Activated CD8-positive, alpha-beta memory T cell treated with anti-CD3 and anti-CD28 coated beads, Interleukin-2, amount 50 U/mL, for 4 hours (primary cell): ENCODE results near the gene MFAP5.

Experiments
- DNase-seq: peaks from one replicate; pipeline ENCODE4 v3.0.0-alpha.2; 2020

MFAP5 gene

GRCh38 chr12:8662593-8662992 is at the start of gene MFAP5:
TSS of gene MFAP5 (minus strand) at chr12:8662826. CDS start at chr12:8662104, 722 bp downstream.
- DNase-seq: no peak

- no peak for DNase-seq
Measured at GRCh38 chr12:8709124-8709830, 46.7 kb upstream of the MFAP5 start.

- DNase-seq: no peak
Measured at GRCh38 chr12:8702159-8702558, 39.5 kb upstream of the MFAP5 start.

GRCh38 chr12:8701046-8701660 is 38.5 kb upstream of the MFAP5 start:
- DNase-seq: no peak

GRCh38 chr12:8699714-8700113 is 37.1 kb upstream of the MFAP5 start:
- no peak for DNase-seq

- no peak for DNase-seq
Measured at GRCh38 chr12:8698879-8699278, 36.3 kb upstream of the MFAP5 start.

GRCh38 chr12:8698132-8698851 is 35.7 kb upstream of the MFAP5 start:
- DNase-seq: peak; percentile 56

GRCh38 chr12:8697476-8698131 is 35.0 kb upstream of the MFAP5 start, which contains the start of gene RIMKLB:
TSS of gene RIMKLB (plus strand) at chr12:8697991. CDS start at chr12:8713867, 15,876 bp downstream.
- peak; percentile 86 for DNase-seq

- no peak for DNase-seq
Measured at GRCh38 chr12:8697120-8697475, 34.5 kb upstream of the MFAP5 start.

- DNase-seq: no peak
Measured at GRCh38 chr12:8696442-8697090, 33.9 kb upstream of the MFAP5 start.

GRCh38 chr12:8695116-8695515 is 32.5 kb upstream of the MFAP5 start:
- no peak for DNase-seq

- DNase-seq: no peak
Measured at GRCh38 chr12:8692573-8692972, 29.9 kb upstream of the MFAP5 start.

GRCh38 chr12:8689681-8690080 is 27.1 kb upstream of the MFAP5 start:
- DNase-seq: no peak

- DNase-seq: no peak
Measured at GRCh38 chr12:8687846-8688601, 25.4 kb upstream of the MFAP5 start.

GRCh38 chr12:8685051-8685450 is 22.4 kb upstream of the MFAP5 start:
- DNase-seq: no peak

- no peak for DNase-seq
Measured at GRCh38 chr12:8681129-8681884, 18.7 kb upstream of the MFAP5 start.

- no peak for DNase-seq
Measured at GRCh38 chr12:8680533-8680932, 17.9 kb upstream of the MFAP5 start.

GRCh38 chr12:8678661-8679111 is 16.1 kb upstream of the MFAP5 start:
- no peak for DNase-seq

GRCh38 chr12:8677362-8677761 is 14.7 kb upstream of the MFAP5 start:
- no peak for DNase-seq

GRCh38 chr12:8676651-8677050 is 14.0 kb upstream of the MFAP5 start:
- DNase-seq: no peak

GRCh38 chr12:8675591-8676036 is 13.0 kb upstream of the MFAP5 start:
- no peak for DNase-seq
